Jurkat, Clone E6-1 (cell line): Measurements from ENCODE around the gene KRTAP5-5.
"Not testable (repeated sequence)": the region's sequence is repeated elsewhere in the genome, so short reads cannot be mapped to it uniquely, and the experiment has no call there.

Experiments used
- DNase-seq: peaks from one replicate; pipeline ENCODE4 v3.0.0-alpha.2; 2011; ENCODE audit warnings: low read depth, low spot score
- H3K4me3 ChIP-seq: 2 replicates; pipeline ENCODE4 v1.5.1; 2011; ENCODE audit warnings: mild to moderate bottlenecking, low read length, control low read depth, moderate library complexity

Gene KRTAP5-5

DNA sequence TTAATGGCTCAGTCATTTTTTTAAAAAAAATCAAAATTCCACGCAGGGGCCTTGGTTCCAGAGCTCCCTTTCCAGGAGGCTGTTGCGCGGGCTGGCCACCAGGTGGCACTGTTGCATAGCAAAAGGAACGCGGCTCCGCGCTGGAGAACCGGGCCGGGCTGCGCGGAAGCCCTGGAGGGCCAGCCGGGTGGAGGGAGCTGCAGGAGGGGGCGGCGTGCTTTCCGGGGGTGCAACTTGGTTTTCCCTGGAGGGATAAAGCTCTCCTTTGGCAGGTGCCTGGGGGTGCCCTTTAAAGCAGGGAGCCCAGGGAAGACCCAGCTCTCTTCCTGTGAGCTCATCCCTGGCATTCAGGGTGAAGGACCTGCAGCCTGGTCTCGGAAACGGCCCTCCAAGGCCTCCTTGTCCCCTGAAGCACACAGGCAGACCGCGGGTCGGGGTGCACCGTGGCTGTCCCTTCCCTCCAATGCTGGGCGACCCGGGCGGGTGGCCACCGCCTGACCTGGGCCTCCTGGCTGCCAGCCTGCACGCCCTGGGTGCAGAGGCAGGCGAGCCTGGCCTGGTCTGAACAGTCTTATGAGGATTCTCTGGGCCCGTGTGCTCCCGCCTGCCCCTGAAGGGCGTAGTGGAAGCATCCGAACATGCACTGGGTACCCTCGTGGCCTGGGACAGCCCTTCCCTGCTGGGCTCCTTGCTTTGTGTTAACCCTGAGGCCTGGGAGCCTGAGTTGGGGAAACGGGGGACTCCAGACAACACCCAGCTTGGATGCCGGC lies 23.4 kb downstream of the KRTAP5-5 start:
- no peak overlapping the region for H3K4me3 ChIP-seq

DNA sequence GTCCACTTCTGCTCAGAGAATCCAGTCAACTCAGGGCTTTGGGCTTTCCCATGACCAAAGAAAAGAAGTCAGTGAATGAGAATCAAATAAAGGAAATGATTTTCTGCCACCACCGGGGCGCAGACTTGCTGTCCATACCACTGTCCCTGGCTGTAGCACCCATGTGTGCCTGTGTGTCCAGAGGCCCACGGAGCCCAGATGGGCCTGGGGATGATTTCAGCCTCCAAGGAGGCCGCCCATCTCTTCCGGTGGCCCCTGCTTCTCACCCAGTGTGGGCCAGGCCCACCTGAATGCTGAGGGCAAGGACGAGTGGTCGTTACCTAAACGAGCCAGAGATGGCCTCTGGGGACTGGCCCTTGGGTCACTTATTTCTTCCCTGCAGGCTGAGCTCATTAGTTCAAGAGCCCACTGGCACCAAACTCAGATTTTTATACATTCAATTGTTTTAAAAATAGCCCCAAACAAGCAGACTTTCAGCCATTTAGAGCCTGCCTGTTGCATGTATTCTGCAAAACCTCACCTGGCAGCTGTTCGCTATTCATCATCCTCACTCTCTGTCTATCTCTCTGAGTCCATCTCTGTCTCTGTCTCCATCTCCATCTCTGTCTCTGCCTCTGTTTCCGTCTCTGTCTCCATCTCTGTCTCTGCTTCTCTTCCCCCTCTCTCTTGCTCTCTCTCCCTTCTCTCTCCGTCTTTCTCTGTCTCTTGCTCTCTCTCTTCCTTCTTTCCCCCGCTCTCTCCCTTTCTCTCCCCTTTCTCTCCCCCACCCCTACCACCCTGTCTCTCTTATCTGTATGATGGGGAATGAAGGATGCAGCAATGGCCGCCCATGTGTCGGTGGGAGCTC lies 24.2 kb downstream of the KRTAP5-5 start:
- H3K4me3 ChIP-seq, result no peak overlapping the region
- DNase-seq, result no peak

More for the DNA sequence above, 23.4 kb downstream of the KRTAP5-5 start:
- no peak for DNase-seq

DNA sequence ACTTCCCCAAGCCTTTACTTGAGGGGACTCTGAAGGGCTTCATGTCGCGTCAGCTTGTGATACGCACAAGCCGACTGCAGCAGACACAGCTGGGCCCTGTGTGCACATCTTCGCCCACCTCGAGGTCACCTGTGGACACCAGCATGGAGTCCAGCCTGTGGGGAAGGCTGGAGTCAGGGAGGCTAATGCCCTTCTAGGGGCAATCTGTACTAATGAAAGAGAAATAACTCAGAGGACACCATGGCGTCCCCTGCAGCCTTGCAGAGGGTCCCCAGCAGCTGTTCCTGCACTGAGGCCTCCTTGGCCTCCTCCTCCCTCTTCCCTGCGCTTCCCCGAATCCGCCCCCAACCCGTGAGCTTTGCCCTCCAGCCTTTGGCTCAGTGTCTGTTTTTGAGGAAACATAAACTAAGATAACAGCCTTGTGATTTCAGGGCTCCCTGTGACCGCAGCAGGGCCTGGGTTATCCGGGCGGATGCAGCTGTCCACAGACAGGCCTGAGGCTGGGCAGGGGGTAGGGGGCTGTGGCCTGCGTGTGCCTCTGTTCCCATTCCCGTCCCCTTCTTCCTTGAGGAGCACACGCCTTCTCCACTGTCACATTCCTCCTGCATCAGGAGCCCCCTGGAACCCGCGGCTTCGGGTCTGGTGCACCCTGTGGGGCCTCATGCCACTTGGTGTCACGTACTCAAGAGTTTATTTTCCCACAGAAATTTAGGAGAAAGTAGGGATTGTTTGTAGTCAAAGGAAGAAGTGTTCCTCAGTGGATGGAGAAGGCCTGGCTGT lies 25.0 kb downstream of the KRTAP5-5 start:
- DNase-seq, result no peak
- no peak overlapping the region for H3K4me3 ChIP-seq

DNA sequence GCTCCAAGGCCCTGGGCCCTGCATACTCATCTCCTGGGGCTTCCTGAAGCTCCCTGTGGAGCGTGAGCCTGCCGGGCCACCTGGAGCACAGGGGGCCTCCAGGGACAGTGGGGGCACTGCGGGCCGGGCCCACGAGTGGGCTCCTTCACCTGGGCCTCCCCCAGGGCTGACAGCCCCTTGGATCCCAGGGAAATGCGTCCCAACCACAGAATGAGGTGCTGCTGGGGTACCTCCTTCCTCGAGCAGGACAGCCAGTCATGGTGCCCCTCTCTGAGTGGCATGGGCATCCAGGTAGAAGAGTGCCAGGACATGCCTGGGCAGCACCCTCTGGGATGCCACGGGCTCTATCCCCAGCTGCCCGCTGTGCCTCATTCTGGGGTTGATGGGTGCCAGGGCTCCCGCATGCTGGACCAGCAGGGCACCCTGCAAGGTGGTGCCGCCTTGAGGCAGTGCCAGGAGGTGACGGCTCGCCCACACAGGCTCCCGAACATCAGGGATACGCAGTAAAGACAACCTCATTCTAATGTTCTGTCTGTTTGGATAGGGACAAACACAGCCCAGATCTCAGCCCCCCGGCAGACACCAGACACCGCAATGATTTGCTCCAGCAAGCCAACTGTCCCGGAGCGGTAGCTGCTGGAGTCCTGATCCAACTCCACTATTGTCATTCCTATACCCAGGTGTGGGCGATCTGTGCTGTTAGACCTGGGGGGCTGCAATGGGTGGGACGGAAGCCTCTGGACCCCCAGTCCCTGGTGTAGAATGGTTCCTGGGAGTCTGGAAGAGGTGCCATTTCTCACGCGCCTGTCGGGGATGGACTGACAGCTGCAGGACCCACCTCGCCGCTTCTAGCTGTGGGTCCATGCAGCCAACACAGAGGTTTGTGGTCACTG lies 25.8 kb downstream of the KRTAP5-5 start:
- no peak overlapping the region for H3K4me3 ChIP-seq
- DNase-seq, result no peak

DNA sequence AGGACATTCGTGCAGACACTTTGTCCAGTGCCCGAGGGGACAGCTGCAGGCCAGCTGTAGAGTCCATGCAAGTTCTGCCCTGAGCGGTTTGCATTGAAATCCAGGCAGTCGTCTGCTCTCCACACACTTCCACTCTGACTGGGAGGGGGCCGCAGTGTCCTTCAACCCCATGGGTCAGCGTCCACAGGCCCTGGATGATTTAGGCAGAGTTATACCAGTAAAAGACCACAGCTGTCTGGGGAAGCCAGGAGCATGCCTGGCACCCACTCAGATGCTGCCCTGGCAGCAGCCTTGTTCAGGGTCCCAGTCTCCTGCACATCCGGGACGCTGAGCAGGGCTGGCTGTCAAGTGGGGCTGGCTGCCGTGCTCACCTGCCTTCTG lies 26.5 kb downstream of the KRTAP5-5 start:
- H3K4me3 ChIP-seq, result no peak overlapping the region
- no peak for DNase-seq

DNA sequence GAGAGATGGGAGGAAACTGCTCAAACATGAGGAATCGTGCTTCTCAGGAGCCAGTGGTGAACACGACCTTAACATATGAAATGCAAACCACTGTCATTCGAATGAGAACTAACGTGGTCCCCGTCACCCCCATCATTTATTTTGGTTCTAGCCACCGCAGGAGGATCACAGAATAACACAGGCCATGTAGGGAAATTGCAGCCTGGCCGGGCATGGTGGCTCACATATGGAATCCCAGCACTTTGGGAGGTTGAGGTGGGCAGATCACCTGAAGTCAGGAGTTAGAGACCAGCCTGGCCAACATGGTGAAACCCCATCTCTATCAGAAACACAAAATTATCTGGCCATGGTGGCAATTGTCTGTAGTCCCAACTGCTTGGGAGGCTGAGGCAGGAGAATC lies 27.1 kb downstream of the KRTAP5-5 start:
- H3K4me3 ChIP-seq, result no peak overlapping the region
- no peak for DNase-seq

DNA sequence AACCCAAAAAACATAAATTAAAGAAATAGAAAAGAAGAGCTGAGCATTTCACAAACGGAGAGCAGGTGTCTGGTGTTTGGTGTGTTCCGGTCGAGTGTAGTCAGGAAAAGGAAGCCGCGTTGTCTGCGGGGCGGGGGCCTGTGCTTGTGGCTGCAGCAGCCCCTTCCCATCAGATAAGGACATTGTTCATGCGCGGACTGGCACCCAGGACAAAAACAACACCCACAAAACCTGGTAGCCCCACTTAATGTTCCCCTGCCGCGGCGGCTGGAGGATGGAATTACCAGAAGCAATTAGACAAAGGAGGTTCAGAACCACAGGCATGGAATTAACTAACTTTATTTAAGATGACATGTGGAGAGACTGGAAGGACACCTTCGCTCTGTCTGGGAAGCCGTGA lies 29.9 kb downstream of the KRTAP5-5 start:
- H3K4me3 ChIP-seq, result no peak overlapping the region
- peak; percentile 32 for DNase-seq

DNA sequence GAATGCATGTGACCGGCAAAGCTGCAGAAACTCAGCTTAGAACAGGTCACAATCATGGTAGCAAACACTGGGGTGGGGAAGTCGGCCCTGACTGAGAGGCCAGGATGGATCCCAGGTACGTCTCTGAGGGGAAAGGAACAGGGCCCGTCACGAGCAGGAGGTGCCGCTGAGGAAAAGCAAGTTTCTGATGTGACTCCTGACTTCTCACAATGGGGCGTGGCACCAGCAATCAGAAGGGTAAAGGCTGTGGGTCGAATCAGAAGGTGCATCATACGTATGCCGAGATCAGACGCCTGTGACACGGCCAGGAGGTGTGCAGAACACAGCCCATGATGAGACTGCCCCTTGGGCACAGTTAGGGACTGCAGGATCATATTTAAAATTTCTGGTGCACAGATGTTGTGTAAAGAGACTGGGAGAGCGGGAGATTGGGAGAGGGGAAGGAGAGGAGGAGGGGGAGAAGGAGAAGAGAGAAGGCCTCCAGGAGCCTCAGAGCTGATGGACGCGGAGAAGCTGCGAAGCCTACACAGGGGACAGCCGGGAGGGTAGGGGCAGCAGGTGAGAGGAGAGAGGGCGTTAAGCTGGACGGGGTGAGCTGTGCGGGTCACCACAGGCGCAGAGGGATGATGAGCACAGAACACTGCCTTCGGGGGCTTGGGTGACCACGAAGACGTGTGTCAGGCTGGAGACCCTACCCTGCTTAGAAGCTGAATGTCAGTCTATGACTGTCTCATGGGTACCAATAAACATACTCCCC lies 30.7 kb downstream of the KRTAP5-5 start:
- H3K4me3 ChIP-seq, result no peak overlapping the region

DNA sequence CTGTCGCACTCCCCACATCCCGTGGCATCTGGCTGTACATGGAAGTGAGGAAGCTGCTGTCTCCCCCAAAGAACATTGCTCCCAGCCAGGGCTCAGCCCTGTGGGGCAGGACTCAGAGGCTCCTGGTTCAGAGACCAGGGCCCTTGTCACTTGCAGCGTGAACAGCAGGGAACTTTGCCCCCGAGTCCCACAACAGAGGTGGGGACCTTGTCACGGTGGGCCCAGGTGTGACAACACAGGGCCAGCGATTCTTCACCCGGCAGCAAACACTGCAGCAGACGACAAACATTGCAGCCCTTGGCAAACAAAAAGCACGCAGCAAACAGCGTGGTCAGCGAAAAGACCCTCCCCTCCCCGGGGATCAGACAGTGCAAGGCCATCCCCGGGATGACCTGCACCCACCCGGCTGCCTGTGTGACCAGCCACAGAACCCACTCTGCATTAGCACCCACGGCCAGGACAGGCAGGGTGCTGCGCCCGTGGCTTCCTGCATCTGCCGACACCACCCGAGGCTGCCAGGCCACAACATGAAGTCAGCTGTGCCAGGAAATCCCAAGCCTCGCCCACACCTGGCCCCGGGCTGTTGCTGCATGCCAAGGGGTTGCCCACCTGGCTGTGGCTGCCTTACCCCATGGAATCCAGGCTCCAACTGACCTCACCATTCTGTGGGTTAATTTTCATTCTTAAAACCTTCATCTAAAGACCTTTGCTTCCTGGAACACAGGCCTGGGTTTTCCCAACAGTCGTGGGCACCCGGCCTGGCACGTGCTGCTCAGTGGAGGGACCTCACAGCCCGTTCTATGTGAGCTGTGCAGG lies 32.1 kb downstream of the KRTAP5-5 start:
- not testable (repeated sequence) for H3K4me3 ChIP-seq, DNase-seq

More for the DNA sequence above, 30.7 kb downstream of the KRTAP5-5 start:
- DNase-seq, result no peak

DNA sequence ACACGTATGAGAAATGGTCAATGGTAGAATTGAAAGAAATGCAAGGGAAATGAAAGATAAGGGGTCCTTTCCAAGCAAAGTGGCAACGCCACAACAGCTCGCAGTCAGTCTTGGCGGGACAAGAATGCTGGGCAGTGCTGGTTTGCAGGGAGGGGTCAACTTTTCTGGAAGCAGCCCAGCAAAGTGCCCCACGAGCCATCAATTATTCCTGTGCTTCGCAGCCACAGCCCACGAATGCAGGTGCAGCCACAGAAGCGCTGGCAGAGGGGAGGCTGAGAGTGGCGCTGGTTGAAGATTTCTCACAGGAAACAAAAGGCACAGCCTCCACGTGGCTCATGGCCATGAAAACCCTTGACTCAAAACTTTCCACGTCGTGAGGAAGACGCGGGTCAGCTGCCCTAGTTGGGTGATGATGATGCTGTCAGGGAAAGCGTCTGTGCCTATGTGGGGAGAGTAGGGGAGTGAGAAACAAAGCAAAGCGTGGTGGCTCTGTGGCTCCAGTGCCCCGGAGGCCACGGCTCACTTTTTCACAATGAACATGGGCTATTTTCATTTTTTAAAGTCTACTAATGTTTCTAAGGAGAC lies 33.2 kb downstream of the KRTAP5-5 start:
- not testable (repeated sequence) for DNase-seq, H3K4me3 ChIP-seq

DNA sequence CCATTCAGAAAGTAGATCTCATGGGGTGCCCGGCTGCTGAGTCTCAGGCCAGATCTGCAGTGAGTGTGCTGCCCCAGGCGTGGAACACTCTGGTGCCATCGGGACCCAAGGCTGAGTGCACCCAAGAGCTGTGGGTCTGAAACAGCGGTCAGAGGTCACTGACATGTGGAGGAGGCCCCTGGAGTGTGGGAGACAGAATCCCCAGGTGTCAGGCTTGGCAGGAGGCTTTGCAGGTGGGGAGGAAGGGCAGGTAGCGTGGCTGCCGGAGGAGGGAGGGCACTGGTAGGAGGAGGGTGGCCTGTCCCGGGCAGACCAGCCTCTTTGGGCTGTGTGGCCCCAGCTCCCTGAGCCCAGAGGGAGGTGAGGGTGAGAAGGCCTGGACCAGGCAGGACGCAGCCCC lies 35.7 kb downstream of the KRTAP5-5 start:
- DNase-seq, result no peak
- H3K4me3 ChIP-seq, result no peak overlapping the region

DNA sequence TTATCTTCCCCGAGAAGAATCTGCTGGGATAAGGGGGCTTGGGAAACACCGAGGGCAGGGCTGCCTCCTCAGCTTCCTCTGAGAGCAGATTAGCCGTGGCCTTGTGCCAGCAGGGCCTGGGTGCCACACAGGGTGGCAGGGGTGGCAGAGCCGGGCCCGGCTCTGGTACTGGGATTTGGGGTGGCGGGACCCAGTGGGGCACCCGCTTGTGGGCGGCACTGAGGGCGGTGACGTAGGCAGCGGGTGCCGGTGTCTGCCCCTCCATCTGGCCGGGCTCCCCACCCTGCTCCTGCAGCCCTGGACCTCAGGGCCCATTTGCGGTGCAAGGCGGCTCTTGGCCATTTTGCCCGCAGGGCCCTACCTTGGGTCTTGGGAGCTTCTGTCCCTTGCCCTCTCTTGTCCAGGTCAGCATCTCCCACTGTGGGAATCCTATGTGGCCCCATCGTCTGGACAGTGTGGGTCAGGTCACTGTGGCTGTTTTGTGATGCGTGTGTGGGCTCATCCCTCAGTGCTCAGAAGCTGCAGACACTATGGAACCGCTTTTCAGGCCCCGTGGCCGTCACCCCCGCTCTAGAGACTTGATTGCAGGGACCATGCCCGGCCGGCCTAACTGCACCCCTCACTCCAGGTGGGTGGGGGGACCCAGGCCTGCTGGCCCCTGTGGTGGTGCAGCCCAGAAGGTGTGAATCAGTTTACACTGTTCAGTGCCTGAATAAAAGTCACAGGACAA lies 37.7 kb downstream of the KRTAP5-5 start:
- DNase-seq, result no peak
- H3K4me3 ChIP-seq, result no peak overlapping the region

DNA sequence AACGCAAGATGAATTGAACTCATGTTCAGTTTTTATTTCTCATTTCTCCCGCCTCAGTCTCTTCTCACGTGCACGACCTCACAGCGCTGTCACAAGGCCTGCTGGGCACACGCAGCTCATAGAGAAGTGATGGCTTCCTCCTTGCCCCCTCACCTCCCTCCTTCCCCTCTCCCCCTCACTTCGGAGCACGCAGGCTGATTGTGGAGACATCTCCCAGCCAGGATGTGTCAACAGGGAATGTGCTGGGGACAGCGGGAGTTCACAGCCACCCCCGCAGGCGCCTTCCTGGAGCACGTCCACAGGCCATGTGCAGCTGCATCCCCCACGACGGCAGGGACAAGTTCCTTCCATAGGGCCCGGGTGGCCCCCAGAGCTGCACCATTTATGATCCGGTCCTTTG lies 38.3 kb downstream of the KRTAP5-5 start:
- H3K4me3 ChIP-seq, result no peak overlapping the region
- DNase-seq, result no peak

DNA sequence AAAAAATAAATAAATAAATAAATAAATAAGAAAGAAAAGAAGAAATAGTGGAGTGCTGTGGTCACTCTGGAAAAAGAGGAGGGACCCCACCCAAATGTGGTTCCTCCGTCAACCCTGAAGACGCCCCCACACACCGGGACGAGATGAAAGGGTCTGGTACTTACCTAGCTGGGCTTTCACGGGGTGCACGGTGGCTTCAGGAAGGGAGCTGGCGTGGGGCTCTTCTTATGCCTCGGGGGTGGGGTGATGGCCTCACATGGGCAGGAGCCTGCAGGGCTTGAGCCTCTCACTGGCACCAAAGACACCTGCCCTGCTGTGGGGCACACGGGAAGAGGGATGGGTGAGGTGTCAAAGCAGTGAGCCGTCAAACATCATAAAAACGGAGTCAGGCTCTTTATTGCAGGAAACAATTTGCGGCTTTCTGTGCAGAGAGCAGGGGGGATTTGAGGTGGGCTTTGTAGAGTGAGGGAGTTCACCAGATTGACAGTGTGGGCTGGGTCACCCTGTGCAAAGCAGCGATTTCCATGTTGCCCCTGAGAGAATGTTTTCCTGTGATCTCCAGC lies 39.4 kb downstream of the KRTAP5-5 start:
- H3K4me3 ChIP-seq, result no peak overlapping the region
- DNase-seq, result no peak

DNA sequence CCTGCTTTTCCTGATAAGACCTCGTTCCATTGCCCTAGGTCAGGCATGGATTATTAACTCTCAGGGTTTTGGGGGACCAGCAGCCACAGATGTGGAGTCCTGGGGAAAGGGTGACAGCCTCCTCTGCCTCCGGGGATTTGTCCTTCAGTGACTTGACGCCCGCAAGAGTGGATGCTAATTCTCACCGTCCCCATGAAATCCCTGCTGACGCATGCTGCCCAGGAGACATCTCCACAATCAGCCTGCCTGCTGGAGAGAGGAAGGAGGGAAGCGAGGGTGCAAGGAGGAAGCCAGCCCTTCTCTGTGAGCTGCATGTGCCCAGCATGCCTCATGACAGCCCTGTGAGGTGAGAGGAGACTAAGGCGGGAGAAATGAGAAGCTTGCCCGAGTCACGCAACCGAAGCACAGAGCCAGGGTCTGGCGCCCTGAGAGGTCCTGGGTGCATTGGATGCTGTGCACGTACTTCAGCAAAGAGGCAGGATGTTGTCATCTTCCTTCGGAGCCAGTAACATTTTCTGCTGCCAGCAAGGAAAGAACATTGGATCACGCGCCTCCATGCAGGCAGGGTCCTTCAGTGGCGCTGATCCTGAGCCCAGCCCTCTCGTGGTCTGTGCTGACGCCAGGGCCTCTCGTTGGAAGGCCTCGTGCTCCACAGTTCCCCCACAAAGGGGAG lies 40.1 kb downstream of the KRTAP5-5 start:
- H3K4me3 ChIP-seq, result no peak overlapping the region
- no peak for DNase-seq
